K562 treated with DMSO at 1 percent for 24 hours (cell line): ENCODE data around the gene CALCOCO1. TPM values are rescaled to one million over a fixed set of nuclear protein-coding genes. Genes with fewer than 3 reads are reported as not detected.

Experiments used
- total RNA-seq: library from RNA; unstranded; fragments of 300-600 nt; gene quantifications from 2 replicates; pipeline ENCODE4 v1.2.3, GENCODE V29; 2022; ENCODE audit warnings: low read depth; ENCODE audit not compliant: insufficient read depth

CALCOCO1 gene, protein sequence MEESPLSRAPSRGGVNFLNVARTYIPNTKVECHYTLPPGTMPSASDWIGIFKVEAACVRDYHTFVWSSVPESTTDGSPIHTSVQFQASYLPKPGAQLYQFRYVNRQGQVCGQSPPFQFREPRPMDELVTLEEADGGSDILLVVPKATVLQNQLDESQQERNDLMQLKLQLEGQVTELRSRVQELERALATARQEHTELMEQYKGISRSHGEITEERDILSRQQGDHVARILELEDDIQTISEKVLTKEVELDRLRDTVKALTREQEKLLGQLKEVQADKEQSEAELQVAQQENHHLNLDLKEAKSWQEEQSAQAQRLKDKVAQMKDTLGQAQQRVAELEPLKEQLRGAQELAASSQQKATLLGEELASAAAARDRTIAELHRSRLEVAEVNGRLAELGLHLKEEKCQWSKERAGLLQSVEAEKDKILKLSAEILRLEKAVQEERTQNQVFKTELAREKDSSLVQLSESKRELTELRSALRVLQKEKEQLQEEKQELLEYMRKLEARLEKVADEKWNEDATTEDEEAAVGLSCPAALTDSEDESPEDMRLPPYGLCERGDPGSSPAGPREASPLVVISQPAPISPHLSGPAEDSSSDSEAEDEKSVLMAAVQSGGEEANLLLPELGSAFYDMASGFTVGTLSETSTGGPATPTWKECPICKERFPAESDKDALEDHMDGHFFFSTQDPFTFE
- 37.8 and 38.3 TPM in 2 replicates for total RNA-seq

DNA sequence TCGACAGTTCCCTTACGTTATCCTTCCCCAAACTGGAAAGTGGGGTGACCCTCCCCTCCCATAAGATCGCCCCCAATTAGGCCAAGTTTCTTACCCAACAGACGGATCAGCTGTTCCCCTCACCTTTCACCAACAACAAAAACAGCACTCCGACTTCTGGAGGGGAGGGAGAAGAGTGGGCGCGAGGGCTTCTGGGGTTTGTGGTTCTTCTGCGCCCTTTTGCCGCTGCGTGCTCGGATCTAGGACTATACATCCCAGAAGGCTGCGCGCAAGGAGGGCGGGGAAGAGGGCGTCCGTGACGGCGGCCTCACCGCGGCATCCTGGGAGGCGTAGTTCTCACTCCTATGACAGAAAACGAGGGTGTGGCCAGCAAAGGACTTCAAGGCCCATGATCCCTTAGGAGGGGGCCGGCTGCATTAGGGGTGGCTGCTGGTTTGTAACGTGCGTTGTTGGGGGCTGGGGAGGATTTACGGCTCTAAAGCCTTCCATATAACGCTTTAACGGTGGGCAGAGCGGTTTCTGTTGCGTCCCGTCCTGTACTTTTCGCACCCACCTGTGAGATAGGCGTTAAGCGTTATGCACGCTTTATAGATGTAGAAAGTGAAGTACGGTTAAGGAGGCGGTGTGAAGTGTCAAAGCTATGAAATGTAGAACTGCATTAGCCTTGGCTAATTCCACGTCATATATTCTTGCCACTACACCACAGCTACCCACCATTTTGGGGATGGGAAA is at the start of gene CALCOCO1:
CALCOCO1 (minus strand) TSS at position 143 of the 732 bp plus-strand sequence. CDS start 2,210 bp downstream, outside the sequence.

DNA sequence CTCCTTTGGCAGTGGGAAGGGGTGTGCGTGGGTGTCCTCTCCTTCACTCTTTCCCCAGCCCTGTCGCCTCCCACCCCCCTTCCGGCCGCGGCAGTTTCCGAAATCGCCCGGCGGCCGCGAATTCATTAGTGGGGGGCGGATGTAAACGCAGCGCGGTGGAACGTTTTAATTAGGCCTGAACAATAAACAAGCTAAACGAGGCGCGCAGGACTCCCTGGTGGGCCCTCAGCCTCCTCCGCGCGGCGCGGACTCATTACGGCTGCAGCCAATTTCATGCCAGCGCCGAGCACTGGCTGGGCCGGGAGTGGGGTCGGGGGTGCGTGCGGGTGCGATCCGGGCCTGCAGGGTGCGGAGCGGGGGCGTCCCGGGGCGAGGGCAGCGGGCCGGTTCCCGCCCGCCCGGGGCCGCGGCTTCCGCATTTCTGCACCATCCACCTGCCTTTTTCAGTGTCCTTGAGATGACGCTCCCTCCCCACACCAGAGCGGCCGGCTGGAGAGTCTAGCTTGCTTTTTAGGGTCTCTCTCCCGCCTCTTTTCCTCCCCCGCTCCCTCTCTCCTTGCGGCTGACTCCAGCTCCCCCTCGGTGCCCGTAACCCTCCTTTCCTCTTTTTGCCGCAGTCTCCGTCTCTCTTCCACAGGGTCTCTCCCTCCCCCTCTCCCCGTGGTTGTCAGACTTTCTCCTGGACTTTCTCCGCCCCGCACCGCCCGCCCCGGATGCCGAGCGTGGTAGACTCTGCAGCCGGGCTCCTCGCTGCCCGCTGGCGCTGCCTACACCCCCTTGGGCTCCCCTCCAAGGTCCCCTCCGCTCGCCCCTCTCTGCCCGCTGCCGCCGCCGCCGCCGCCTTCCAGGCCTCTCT is 24.3 kb upstream of the CALCOCO1 start, which contains the start of gene CISTR:
CISTR (minus strand) TSS at position 644 of the 856 bp plus-strand sequence.

DNA sequence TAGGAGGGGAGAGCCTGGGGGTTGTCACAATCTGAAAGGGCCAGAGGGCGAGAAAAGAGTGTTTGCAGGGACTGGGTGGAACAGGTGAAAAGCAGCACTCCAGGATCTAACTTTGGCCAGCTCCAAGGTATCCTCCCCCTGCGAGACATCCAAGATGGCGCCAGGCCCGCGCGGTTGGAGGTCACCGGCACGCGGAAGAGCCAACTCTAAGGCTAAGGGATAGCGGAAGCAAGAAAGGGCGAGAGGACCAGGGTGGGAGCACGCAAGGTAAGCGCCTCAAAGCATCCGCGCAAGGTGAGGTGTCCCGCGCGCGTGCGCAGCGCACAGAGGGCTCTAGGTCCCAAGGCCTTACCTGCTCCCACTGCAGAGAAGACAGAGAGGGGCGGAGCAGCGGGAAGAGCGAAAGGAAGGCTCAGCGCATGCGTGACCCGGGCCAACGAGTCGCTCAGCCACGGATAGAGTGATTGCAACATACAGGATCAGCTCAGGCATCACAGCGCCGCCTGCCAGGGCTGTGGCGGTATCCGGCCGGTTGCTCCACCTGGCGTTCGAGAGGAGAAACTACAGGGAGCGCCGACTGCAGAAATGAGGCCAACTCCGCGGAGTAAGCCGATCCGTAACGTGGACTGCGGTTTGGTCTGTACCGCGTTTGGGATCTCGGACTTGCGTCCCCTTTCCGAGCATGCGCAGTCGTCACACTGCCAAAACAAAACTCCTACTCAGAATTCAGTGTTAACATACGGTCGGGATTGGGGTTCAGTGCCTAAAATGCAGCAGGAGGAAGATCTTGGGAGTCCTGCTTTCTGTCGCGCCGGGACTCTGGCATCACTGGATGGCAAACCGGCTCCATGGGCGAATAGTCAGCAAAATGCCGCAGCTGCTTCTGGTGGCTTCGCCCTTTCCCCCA is 51.3 kb downstream of the CALCOCO1 start, which contains the start of gene ATP5MC2:
ATP5MC2 (minus strand) TSS at position 383 of the 907 bp plus-strand sequence. CDS start 3,469 bp downstream, outside the sequence.

Other genes with a start within 250 kb of the CALCOCO1 start
- 1.5 and 4.7 TPM in 2 replicates for gene MAP3K12, start 228.0 kb downstream of the CALCOCO1 start, total RNA-seq
- gene TARBP2, start 226.2 kb downstream of the CALCOCO1 start, total RNA-seq: 61.8 and 66.9 TPM in 2 replicates
- gene NPFF, start 220.0 kb downstream of the CALCOCO1 start, total RNA-seq: not detected in 2 replicates
- gene ATF7, start 101.1 kb downstream of the CALCOCO1 start, total RNA-seq: 9.2 and 11.3 TPM in 2 replicates
- gene ATP5MC2, start 51.4 kb downstream of the CALCOCO1 start, total RNA-seq: 452 and 456 TPM in 2 replicates
- gene CISTR, start 24.5 kb upstream of the CALCOCO1 start, total RNA-seq: not detected in 2 replicates
- gene HOXC13, start 211.4 kb upstream of the CALCOCO1 start, total RNA-seq: 2.3 and 2.4 TPM in 2 replicates
- 1.2 and 1.5 TPM in 2 replicates for gene HOXC12, start 227.5 kb upstream of the CALCOCO1 start, total RNA-seq
- not detected in 2 replicates for gene HOXC11, start 245.7 kb upstream of the CALCOCO1 start, total RNA-seq
- not detected in 2 replicates for gene HOTAIR, start 247.5 kb upstream of the CALCOCO1 start, total RNA-seq